ENCODE measurements around the gene GNG12. TPM values are rescaled to one million over a fixed set of nuclear protein-coding genes. Genes with fewer than 3 reads are reported as not detected.

GNG12 gene
- total RNA-seq, 1 experiment from 2014 or later = 23.7 TPM

DNA sequence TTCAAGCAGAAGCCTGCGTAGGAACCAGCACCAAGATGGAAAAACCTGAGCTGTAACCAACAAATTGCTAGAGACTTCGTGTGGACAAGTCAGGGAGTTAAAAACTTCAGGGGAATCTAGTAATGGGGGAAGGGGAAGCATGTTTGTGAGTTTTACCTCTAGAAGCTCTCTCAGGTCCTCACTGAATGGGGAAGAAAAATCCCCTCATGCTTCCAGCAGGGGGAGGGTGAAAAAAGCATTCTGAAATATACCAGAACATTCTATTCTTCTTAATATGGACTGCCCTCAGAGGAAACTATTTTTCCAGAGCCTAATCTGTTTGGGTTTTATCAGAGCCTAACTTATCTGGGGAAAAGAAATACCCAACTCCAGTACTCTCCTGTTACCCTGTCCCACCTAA lies 28.6 kb downstream of the GNG12 start (continued):
- no peak for TF ChIP-seq AFF4 (CRISPR knock-in tag; IDR thresholded peaks at IDR 0.05; ENCODE audit: borderline replicate concordance)
- TF ChIP-seq HMGA2 (CRISPR knock-in tag; IDR thresholded peaks at IDR 0.05) = no peak
- no peak for TF ChIP-seq EMX1 (CRISPR knock-in tag; IDR thresholded peaks at IDR 0.05)
- no peak for TF ChIP-seq MXD4 (CRISPR knock-in tag; IDR thresholded peaks at IDR 0.05; ENCODE audit: borderline replicate concordance)
- no peak for TF ChIP-seq JUN (CRISPR knock-in tag; IDR thresholded peaks at IDR 0.05)
- no peak for TF ChIP-seq TEAD1 (CRISPR knock-in tag; IDR thresholded peaks at IDR 0.05)
- no peak for TF ChIP-seq TP53 (CRISPR knock-in tag; IDR thresholded peaks at IDR 0.05)

DNA sequence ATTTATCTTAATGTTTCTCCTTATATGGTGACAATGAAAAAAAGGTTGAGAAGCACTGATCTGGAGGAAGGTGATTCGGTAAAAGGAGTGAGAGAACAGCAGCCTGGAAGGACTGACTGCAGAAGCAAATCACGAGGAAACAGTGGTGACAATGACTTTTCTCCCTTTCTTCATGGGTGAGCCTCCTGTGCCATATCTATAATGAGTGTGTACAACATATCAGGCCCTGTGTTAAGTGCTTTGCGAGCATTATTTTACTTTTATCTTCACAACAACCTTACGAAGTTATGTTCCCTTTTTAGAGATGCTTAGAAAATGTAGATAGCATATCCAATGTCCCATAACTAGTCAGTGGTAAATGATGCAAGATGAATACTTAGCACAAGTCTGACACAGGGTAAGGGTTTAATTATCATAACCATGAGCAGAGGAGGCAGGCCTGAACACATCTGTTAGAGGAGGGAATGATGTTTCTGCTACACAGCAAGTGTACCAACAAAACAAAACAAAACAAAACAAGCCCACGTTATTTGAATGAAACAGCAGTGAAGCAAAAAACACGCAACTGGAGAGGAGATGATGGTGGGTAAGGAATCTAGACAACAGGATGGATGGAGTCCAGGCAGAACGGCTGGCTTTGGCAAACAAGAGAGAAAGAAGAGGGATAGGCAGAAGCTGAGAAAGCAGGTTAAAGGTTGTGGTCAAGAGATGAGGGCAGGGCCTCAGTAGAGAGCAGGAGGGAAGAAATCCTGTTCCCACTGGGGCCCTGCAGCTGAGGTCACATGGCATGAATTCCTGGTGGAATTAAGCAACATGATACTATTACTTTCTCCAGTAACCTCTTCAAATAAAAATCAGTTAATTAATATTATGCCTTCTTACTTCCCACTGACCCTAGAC lies 29.6 kb downstream of the GNG12 start:
- POLR2A ChIA-PET = no interaction called here
- no peaks in the 10 kb centered on the region for H3K9me3 Mint-ChIP-seq
- ATAC-seq = peak; percentile 55; the same call in 1 of the 2 replicates
- DNase-seq (ENCODE audit: low spot score) = no peak
- no peaks in the 10 kb centered on the region for H3K36me3 Mint-ChIP-seq
- TF ChIP-seq, protein P1, sequence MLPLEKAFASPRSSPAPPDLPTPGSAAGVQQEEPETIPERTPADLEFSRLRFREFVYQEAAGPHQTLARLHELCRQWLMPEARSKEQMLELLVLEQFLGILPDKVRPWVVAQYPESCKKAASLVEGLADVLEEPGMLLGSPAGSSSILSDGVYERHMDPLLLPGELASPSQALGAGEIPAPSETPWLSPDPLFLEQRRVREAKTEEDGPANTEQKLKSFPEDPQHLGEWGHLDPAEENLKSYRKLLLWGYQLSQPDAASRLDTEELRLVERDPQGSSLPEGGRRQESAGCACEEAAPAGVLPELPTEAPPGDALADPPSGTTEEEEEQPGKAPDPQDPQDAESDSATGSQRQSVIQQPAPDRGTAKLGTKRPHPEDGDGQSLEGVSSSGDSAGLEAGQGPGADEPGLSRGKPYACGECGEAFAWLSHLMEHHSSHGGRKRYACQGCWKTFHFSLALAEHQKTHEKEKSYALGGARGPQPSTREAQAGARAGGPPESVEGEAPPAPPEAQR (CRISPR knock-in tag; IDR thresholded peaks at IDR 0.05) = no peak
- TF ChIP-seq, protein P2, sequence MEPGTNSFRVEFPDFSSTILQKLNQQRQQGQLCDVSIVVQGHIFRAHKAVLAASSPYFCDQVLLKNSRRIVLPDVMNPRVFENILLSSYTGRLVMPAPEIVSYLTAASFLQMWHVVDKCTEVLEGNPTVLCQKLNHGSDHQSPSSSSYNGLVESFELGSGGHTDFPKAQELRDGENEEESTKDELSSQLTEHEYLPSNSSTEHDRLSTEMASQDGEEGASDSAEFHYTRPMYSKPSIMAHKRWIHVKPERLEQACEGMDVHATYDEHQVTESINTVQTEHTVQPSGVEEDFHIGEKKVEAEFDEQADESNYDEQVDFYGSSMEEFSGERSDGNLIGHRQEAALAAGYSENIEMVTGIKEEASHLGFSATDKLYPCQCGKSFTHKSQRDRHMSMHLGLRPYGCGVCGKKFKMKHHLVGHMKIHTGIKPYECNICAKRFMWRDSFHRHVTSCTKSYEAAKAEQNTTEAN (CRISPR knock-in tag; IDR thresholded peaks at IDR 0.05) = no peak
- no peak for TF ChIP-seq RELA (CRISPR knock-in tag; IDR thresholded peaks at IDR 0.05; ENCODE audit: borderline replicate concordance)
- no peak for TF ChIP-seq JAZF1 (CRISPR knock-in tag; IDR thresholded peaks at IDR 0.05)
- TF ChIP-seq AFF4 (CRISPR knock-in tag; IDR thresholded peaks at IDR 0.05; ENCODE audit: borderline replicate concordance) = no peak
- no peak for TF ChIP-seq STAT6 (CRISPR knock-in tag; conservative IDR thresholded peaks at IDR 0.05; ENCODE audit: low read depth)
- TF ChIP-seq ZNF232 (CRISPR knock-in tag; IDR thresholded peaks at IDR 0.05) = no peak
- TF ChIP-seq SOX15 (CRISPR knock-in tag; IDR thresholded peaks at IDR 0.05) = no peak
- TF ChIP-seq SMAD3 (CRISPR knock-in tag; IDR thresholded peaks at IDR 0.05; ENCODE audit: borderline replicate concordance) = no peak
- TF ChIP-seq ZNF121 (CRISPR knock-in tag; IDR thresholded peaks at IDR 0.05) = no peak
- TF ChIP-seq TEAD4 (CRISPR knock-in tag; IDR thresholded peaks at IDR 0.05) = no peak
- no peak for TF ChIP-seq ETV6 (CRISPR knock-in tag; IDR thresholded peaks at IDR 0.05)
- no peak for TF ChIP-seq ELF4 (CRISPR knock-in tag; IDR thresholded peaks at IDR 0.05; ENCODE audit: low read depth)
- no peak overlapping the region for H3K27ac Mint-ChIP-seq
- no peak overlapping the region for H3K4me3 Mint-ChIP-seq
- no peaks in the 10 kb centered on the region for H3K27me3 Mint-ChIP-seq (ENCODE audit: low read depth)
- H3K4me1 Mint-ChIP-seq = peaks cover 15% of the 10 kb centered on the region
- CTCF ChIA-PET = interaction anchor here (1.0 to 1.2 kb wide), 3 partner anchors 9 to 43 kb away, joined by 3 to 8 read pairs (median 6); no protein-coding TSS in a partner anchor
